Stimulated activated CD8-positive, alpha-beta memory T cell treated with anti-CD3 and anti-CD28 coated beads, Interleukin-7, amount 100 ng/mL, for 48 hours (primary cell): ENCODE results near the gene TBC1D22A.
"Not testable (repeated sequence)": the region's sequence is repeated elsewhere in the genome, so short reads cannot be mapped to it uniquely, and the experiment has no call there.

ENCODE experiments used
- DNase-seq, 2 donors: peaks; one replicate each; pipeline ENCODE4 v3.0.0-alpha.2; 2020; ENCODE audit warnings: low read depth in 1 of 2; ENCODE audit errors: extremely low read depth in 1 of 2

TBC1D22A gene

DNA sequence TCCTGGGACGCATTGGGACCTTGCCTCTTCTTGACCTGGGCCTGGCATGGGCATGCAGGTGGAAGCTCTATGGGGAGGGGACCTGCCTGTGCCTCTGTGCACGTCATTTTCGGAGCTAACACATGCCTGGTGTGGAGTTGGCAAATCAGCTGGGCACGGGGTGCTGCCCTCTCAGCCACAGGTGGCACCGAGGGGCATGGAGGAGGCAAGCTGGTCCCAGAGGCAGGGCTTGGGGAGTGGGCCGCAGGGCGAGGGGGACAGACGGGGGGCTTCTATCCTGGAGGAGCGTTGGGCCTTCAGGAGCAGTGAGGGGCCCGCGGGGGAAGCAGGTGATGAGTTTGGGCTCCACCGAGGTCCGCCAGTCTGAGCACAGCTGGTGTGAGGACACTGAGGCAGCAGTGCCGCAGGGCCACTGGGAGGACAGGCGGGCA lies 362.0 kb downstream of the TBC1D22A start:
- no peak for DNase-seq

DNA sequence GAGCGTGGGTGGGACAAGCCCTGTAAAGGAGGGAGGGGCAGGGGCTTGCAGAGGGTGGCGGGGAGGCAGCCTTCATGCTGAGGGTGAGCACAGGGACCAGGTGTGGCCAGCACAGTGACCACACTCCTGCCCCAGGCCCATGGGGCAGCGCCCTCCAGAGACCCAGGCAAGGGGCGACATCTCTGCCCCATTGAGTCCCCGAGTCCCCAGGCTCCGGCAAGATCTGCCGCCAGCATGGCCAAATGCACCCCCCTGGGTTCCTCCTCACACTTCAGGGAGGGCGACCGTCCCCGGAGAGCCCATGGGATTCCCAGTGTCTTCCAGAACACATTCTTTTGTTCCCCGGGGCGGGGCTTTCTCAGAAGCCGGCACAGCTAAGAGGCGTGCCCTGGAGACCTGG lies 362.5 kb downstream of the TBC1D22A start:
- DNase-seq = no peak

DNA sequence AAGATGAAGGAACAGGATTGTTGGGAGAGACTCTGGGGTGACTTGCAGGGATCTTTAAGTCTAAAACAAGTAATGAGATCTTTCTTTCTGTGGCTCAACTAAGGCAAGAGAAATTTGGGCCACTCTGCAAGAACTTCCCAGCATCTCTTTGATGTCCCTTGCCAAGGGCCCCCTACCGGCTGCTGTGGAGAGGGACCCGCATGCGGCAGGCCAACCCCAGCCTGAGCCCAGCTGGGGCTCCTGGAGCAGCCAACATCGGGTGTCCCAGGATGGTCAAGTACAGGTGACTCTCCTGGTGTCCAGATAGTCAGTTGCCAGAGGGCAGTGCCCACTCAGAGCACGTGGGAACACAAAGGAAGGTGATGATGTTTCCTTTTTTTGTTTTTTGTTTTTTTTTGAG lies 363.2 kb downstream of the TBC1D22A start:
- no peak for DNase-seq

- no peak for DNase-seq
These were observed 363.9 kb downstream of the TBC1D22A start for GRCh38 chr22:47126344-47126811.

- no peak for DNase-seq
These were observed 365.0 kb downstream of the TBC1D22A start for GRCh38 chr22:47127441-47127871.

DNA sequence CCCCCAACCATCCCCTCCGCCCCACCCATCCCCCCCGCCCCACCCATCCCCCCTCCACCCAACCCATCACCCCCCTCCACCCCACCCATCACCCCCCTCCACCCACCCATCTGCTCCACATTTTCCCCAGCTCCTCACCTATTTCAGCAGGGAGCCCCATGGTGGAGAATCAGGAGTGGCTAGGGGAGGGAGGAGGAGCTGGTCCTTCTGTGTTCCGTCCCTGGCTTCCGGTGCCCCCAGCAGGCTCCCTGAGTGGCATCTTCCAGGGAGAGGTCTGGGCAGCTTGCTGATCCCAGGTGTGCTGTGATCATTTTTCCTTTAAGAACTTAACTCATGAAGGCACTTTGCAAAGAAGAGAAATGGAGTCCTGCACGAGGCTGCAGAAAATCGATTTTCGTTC lies 365.8 kb downstream of the TBC1D22A start:
- no peak for DNase-seq

DNA sequence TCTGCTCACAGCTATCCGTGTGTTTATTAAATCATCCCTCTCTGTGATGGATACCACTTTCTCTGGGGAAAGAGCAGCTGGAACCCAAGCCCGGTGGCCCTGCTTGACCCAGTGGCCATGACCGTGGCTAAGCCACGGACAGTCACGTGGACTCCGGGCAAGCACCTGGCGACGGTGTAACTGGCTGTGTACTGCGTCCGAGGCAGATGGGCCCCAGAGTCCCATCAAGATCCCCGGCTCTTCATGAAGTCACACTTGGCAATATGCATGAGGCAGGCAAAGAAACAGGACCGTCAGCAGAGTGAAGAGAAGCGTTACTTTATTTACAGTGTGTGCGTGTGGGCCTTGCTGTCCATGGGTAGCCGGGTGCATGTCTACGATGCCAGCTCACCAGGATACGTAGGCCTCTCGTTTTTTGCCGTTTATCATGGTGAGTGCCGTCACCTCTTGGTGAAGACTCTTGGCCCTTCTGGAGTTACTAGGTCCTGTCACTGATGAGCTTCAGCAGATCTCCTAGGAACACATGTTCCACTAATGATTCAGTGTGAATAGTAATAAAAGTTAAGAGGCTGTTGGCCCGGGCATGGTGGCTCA lies 366.3 kb downstream of the TBC1D22A start:
- no peak for DNase-seq

GRCh38 chr22:47129902-47130635 lies 367.6 kb downstream of the TBC1D22A start:
- peak in 1 of 2 donors; percentile 5 for DNase-seq

- no peak for DNase-seq
These were observed 368.6 kb downstream of the TBC1D22A start for GRCh38 chr22:47130883-47131631.

GRCh38 chr22:47131632-47132427 lies 369.4 kb downstream of the TBC1D22A start:
- no peak for DNase-seq

- DNase-seq = no peak
These were observed 370.0 kb downstream of the TBC1D22A start for GRCh38 chr22:47132428-47132825.

DNA sequence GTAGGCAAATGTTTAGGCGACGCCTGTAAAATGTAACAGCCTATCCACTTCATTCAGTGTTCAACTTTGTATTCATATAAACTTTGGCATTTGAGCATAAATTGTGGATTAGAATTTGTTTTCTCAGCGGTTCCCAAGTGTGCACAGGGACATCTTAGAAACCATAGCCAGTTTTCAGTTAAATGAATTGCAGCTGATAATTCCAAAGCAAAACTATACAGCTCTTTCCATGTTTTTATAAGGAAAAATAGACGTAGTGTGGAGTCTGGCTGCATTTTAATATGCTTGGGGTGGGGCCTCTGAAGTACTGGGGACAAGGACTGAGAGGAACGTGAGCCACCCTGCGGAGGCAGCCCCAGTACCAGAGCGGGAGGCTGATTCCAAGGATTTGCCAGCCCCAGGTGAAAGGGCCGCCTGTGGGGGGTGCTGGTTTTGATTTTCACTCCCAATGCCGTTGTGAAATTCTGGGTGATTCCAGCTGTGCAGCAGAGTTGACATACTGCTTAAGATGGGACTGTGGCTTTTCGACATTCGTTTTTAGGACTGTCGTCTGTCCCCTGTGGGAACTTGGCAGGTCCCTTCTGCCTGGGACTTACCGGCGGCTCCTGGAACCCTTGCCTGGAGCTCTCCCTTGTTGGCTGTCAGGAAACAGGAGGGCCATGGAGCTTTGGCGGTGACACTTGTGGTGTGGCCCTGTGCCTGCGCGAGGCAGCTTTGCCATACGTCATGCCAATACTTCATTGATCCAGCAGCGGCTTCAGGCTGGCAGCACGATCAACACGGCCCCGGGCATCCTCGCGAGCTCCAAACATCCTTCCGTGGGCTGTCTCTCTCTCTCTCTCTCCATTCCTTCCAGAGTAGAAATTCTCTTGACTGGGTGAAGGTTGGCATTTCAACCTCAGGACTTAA lies 370.9 kb downstream of the TBC1D22A start:
- DNase-seq = no peak

DNA sequence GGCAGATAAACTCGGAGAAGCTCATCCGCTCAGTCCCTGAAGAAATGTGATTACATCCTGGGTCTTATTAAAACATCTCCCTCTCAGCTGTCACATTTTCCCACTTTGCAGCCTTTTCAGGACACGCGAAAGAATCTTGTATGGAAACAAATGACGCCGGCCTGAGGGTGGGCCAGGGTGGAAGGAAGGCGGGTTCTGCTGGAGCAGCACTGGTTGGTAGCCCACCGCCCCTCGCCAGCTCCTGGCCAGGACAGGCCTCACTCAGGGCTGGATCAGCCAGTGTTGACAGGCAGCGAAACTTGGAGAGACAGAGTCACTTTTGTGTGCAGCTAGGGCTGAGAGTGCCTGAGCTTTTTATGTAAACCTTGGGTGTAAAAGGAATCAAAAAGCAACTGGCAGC lies 371.8 kb downstream of the TBC1D22A start:
- no peak for DNase-seq

- no peak for DNase-seq
These were observed 372.9 kb downstream of the TBC1D22A start for GRCh38 chr22:47135338-47135737.

DNA sequence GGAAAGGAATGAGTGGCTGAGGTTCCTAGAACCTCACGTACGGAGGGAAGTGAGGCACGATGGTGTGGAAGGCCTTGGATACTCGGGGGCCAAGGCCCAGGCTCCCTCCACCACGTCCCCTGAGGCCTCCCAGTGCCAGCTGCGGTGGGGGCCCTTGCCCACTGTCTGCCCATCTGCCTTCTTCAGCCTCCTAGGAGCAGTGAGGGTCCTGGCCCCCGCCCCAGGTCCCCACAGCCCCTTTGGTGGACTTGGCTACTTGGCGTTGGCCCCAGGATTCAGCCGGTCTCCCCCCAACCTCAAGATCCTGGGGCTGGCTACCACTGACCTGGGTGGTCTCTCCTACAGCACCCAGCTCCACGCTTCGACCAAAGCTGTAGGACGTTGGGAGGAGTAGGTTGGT lies 373.6 kb downstream of the TBC1D22A start:
- DNase-seq = no peak

DNA sequence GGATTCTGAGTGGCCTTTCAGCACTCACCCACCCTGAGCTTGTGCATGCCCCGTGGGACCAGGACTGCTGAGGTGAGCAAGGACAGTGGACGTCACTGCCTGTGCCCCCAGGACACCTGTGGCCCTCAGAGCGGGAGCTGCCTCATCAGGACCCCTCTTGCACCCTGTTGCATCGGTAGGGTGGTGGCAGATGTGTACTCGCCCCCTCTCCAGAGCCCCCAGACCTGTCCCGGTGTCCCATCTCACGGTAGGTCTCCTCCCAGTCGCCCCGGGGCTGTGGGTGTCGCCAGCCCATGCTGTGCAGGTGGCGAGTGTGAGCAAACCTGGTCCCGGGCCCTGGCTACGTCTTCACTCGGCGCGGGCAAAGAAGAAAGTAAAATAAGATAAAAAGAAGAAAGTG lies 374.2 kb downstream of the TBC1D22A start:
- DNase-seq = no peak

GRCh38 chr22:47139013-47139789 lies 376.8 kb downstream of the TBC1D22A start:
- DNase-seq = no peak

GRCh38 chr22:47139790-47140119 lies 377.3 kb downstream of the TBC1D22A start:
- DNase-seq = no peak

- not testable (repeated sequence) for DNase-seq
These were observed 378.5 kb downstream of the TBC1D22A start for GRCh38 chr22:47140975-47141374.
